IPS DF 6.9 (cell line): ENCODE measurements around the gene CYP2A13.
A peak's percentile ranks its signal among the peaks of the same experiment; 100 is the strongest.
"Not testable (repeated sequence)": the region's sequence is repeated elsewhere in the genome, so short reads cannot be mapped to it uniquely, and the experiment has no call there.

Experiments used
- DNase-seq: peaks from one replicate; pipeline ENCODE4 v3.0.0-alpha.2; 2013; ENCODE audit warnings: low read depth, low spot score
- H3K27ac ChIP-seq: one replicate; pipeline ENCODE4 v1.5.1; 2013; ENCODE audit warnings: low read length, control low read depth
- H3K27me3 ChIP-seq: 2 replicates; pipeline ENCODE4 v1.6.1; 2013; ENCODE audit warnings: mild to moderate bottlenecking, low read length; ENCODE audit not compliant: control insufficient read depth, insufficient read depth
- H3K36me3 ChIP-seq: 2 replicates; pipeline ENCODE4 v1.6.1; 2013; ENCODE audit warnings: low read length; ENCODE audit not compliant: control insufficient read depth, insufficient read depth
- H3K4me1 ChIP-seq: 2 replicates; pipeline ENCODE4 v1.6.1; 2013; ENCODE audit warnings: low read length; ENCODE audit not compliant: control insufficient read depth, insufficient read depth
- H3K4me3 ChIP-seq: 2 replicates; pipeline ENCODE4 v1.5.1; 2013; ENCODE audit warnings: mild to moderate bottlenecking, low read length
- H3K9me3 ChIP-seq: 2 replicates; pipeline ENCODE4 v1.6.1; 2013; ENCODE audit warnings: low read length, inconsistent platforms; ENCODE audit not compliant: control insufficient read depth, insufficient read depth
- WGBS: extraction: QIAGEN DNeasy Blood & Tissue Kit; methylation state at CpG from one replicate; pipeline ENCODE4 v1.1.7; 2013; ENCODE audit warnings: mixed read lengths, missing lambda C conversion rate; ENCODE audit not compliant: insufficient read length, insufficient coverage; 5-methylcytosine and 5-hydroxymethylcytosine counted together

Gene CYP2A13

DNA sequence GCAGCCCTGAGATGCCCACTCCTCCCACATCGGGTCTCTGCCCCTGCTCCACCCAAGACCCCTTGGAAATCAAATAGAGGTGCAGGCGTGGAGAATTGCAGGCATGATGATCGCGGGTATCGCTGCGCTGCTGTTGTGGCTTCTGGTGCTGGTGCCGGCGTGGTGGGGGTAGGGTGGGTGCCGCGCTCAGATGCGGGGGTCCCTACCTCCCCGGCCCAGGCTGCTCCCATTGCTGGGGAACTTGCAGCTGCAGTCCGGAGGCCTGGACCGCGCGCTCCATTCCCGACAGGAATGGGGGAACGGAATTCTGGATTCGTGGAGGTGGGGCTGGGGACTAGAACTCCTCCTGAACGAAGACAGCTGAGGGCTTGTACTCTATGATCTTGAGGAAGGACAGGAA is 46.4 kb downstream of the CYP2A13 start:
- Histone ChIP-seq H3K9me3 (no peaks in the 10 kb centered on the region), H3K27ac (no peak overlapping the region), H3K36me3 (no peaks in the 10 kb centered on the region), H3K27me3 (no peaks in the 10 kb centered on the region), H3K4me3 (no peak overlapping the region), H3K4me1 (0 out of 2 replicates have a peak, but pooled peaks cover 1% of the 10 kb centered on the region)
- no CpG with 5 or more reads among the region's 20 CpGs for WGBS
- DNase-seq = no peak

DNA sequence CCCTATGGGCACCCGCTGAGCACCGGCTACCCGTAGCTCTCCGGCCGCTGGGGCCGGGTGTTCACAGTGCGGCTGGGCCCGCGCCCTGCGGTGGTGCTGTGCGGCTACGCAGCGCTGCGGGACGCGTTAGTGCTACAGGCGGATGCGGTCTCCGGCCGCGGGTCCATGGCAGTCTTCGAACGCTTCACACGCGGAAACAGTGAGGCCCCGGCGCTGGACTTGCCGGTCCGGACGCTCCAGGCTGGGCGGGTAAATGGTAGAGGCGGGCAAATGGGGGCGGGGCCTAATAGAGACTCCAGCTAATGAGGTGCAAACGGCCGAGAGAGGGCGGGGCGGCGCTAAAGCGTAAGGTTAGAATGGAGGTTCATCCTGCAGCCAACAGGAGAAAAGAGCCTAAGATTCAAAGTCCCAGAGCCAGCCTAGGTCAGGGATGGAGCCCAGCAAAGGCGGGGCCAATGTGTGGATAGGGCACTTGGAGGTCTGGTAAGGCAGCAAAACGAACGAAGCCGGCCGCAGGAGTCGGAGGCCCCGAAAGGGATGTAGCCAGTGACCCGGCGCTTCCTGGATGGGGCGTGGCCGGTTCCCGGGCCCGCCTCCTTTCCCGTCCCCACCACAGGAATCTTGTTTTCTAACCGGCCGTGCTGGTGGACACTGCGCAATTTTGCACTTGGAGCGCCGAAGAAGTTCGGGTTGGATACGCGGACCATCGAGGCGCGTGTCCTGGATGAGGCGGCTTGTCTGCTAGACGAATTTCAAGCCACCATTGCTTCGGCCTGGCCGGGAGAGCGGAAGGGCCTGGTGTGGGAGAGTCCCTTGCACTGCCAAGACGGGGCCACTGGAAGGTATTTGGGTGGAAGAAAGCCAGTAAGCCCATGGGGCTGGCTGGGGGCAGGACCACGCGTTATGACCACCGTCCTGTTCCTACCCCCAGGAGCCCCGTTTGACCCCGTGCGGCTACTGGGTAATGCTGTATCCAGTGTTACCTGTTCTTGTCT is 47.4 kb downstream of the CYP2A13 start:
- H3K4me3 ChIP-seq = peak overlapping the region; percentile 59; the same call in 1 of the 2 replicates
- not testable (repeated sequence) for H3K27ac ChIP-seq, H3K36me3 ChIP-seq, H3K4me1 ChIP-seq, H3K27me3 ChIP-seq, H3K9me3 ChIP-seq
- DNase-seq = peak; percentile 39
- no CpG with 5 or more reads among the region's 76 CpGs for WGBS

DNA sequence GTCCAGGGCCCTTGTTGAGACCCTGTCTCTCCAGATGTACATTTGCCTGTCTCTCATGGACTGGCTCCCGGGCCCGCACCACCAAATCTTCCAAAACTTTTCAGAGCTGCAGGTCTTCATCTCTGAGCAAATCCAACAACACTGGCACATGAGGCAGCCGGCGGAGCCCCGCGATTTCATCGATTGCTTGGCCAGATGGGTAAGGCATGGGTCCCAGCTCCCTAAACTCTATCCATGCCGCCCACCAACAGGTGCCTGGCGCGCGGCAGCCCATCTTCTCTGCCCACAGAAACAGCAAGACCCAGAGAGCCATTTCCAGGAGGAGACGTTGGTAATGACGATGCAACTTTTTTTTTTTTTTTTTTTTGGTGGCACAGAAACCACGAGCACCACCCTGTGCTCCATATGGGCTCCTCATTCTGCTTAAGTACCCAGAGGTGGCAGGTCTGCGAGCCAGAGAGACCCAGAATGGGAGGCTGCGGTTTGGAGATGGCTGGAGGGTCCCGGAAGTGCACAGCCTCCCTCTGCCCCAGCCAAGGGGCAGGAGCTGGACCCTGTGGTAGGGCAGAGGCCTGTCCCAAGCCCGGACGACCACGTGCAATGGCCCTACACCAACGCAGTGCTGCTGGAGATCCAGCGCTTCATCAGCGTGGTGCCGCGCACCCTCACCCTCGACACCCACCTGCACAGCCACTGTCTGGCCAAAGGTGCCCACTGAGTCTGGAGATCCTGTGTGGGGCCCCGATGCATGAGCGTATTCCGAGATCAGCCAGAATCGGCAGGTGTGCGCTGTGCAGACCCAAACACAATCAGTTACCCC is 48.6 kb downstream of the CYP2A13 start:
- H3K4me3 ChIP-seq = no peak overlapping the region
- no peak for DNase-seq
- WGBS = no CpG with 5 or more reads among the region's 31 CpGs
- 0 out of 2 replicates have a peak, but pooled peaks cover 1% of the 10 kb centered on the region for H3K4me1 ChIP-seq
- no peaks in the 10 kb centered on the region for H3K27me3 ChIP-seq
- H3K9me3 ChIP-seq = no peaks in the 10 kb centered on the region
- H3K27ac ChIP-seq = no peak overlapping the region
- H3K36me3 ChIP-seq = no peaks in the 10 kb centered on the region

DNA sequence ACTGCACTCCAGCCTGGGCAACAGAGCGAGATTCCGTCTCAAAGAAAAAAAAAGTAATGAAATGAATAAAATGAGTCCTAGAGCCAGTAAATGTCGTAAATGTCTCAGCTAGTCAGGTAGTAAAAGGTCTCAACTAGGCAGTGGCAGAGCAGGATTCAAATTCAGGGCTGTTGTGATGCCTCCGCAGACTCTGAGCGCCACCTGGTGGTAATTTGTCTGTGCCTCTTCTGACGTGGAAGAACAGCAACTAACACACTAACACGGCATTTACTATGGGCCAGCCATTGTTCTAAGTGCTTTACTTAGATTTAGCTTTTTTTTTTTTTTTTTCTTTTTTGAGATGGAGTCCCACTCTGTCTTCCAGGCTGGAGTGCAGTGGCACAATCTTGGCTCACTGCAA is 56.2 kb downstream of the CYP2A13 start:
- H3K4me1 ChIP-seq = no peaks in the 10 kb centered on the region
- WGBS = no CpG with 5 or more reads among the region's 7 CpGs
- no peaks in the 10 kb centered on the region for H3K9me3 ChIP-seq
- H3K36me3 ChIP-seq = no peaks in the 10 kb centered on the region
- peak; percentile 87 for DNase-seq
- H3K27ac ChIP-seq = no peak overlapping the region
- no peak overlapping the region for H3K4me3 ChIP-seq
- H3K27me3 ChIP-seq = no peaks in the 10 kb centered on the region
